ENCODE measurements around the gene TSC22D1.
"Not testable (repeated sequence)": the region's sequence is repeated elsewhere in the genome, so short reads cannot be mapped to it uniquely, and the experiment has no call there.

The TSC22D1 gene

DNA sequence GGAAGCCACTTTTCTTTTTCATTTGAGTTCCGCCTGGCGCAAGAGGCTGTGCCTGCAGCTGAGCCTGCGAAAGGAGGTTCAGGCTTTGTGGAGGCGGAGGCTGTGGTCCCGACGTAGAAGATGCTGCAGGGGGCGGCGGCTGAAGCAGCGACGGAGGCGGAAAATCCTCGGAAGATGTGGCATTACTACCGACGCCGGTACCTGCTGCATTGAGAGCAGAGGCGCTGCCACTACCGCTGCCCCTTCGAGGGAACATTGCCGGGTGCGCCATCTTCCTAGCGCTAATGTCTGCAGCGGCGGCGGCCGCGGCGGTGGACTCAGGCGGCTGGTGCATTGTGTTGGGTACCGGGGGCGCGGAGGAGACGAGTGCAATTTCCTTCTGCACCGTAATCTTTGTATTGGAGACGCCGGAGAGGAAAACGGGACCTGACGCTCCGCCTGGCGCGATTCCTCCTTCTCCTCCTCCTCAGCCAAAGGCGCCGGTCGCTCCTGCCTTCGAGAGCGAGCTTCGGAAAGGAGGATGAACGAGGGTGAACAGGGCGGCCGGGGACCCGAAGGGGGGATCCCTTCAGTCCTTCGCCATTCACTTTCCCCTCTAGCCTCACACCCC is at the start of gene TSC22D1:
Gene TSC22D1, minus strand, starts transcription at position 590 of the 610 bp plus-strand sequence. Its CDS starts 256 bp downstream, at position 334.
- in situ Hi-C loops (cut with HindIII; ENCODE audit: low pct_ligation_motif_present, low pct_unique_long_range_greater_than_20kb, low sequenced_read_pairs) = no loop called here
- peak; percentile 33 for DNase-seq

GRCh38 chr13:44622708-44623107 is 46.6 kb upstream of the TSC22D1 start:
- DNase-seq = no peak
- in situ Hi-C loops (cut with HindIII; ENCODE audit: low pct_ligation_motif_present, low pct_unique_long_range_greater_than_20kb, low sequenced_read_pairs) = no loop called here

DNA sequence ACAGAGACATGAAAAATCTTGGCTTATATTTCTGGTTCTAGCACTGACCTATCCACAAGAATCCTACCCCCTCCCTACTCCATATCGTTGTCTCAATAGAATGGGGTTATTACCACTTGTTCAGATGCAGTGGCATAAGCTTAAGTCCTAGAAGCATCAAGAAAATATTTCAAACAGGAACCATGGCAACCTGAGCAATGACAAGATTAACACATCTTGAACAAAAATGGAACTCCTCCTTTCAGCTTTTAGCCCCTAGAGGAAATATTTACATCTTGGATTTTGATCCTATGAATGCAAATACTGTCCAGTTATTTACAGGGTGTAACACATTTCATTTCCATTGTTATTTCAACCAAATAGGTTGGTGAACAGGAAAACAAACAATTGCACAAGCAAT is 46.1 kb upstream of the TSC22D1 start:
- no peak for DNase-seq
- in situ Hi-C loops (cut with HindIII; ENCODE audit: low pct_ligation_motif_present, low pct_unique_long_range_greater_than_20kb, low sequenced_read_pairs) = no loop called here

GRCh38 chr13:44620057-44620456 is 43.9 kb upstream of the TSC22D1 start:
- in situ Hi-C loops (cut with HindIII; ENCODE audit: low pct_ligation_motif_present, low pct_unique_long_range_greater_than_20kb, low sequenced_read_pairs) = no loop called here
- peak; percentile 33 for DNase-seq

- no peak for DNase-seq
These were observed 43.5 kb upstream of the TSC22D1 start for GRCh38 chr13:44619651-44620050.

GRCh38 chr13:44618326-44618725 is 42.2 kb upstream of the TSC22D1 start:
- no peak for DNase-seq
- in situ Hi-C loops (cut with HindIII; ENCODE audit: low pct_ligation_motif_present, low pct_unique_long_range_greater_than_20kb, low sequenced_read_pairs) = no loop called here

More at GRCh38 chr13:44619651-44620050, 43.5 kb upstream of the TSC22D1 start:
- in situ Hi-C loops (cut with HindIII; ENCODE audit: low pct_ligation_motif_present, low pct_unique_long_range_greater_than_20kb, low sequenced_read_pairs) = no loop called here

DNA sequence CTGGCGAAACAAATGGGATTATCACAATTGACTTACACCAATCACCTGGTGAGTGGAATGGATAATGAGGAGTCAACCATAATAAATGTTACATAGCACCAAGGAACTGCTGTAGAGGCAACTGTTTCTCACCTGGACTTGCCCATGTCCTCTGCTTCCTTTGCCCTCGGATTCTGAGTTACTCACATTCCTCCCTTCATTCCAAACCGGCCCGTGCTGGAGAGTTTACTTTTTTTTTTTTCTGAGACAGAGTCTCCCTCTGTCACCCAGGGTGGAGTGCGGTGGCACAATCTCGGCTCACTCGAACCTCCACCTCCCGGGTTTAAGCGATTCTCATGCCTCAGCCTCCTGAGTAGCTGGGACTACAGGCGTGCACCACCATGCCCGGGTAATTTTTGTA is 41.5 kb upstream of the TSC22D1 start:
- no peak for DNase-seq
- in situ Hi-C loops (cut with HindIII; ENCODE audit: low pct_ligation_motif_present, low pct_unique_long_range_greater_than_20kb, low sequenced_read_pairs) = no loop called here

DNA sequence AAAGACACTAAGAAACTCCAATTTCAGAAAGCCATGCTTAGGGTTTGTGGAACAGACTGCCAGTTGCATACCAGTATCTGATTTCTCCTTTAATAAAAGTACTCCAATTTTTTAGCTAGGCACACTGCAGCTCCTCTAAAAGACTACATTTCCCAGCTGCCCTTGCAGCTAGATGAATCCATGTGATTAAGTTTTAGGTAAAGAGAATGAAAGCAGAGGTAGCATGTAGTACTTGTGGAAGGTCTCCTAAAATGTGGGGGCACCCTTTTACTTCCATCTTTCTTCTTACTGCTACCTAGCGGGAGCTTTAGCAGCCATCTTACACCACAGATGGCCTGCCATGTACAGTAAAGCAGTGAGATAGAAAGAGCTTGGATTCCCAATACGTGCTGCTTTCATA is 33.0 kb upstream of the TSC22D1 start:
- in situ Hi-C loops (cut with HindIII; ENCODE audit: low pct_ligation_motif_present, low pct_unique_long_range_greater_than_20kb, low sequenced_read_pairs) = no loop called here
- DNase-seq = no peak

GRCh38 chr13:44605721-44606120 is 29.6 kb upstream of the TSC22D1 start:
- DNase-seq = no peak
- in situ Hi-C loops (cut with HindIII; ENCODE audit: low pct_ligation_motif_present, low pct_unique_long_range_greater_than_20kb, low sequenced_read_pairs) = no loop called here

DNA sequence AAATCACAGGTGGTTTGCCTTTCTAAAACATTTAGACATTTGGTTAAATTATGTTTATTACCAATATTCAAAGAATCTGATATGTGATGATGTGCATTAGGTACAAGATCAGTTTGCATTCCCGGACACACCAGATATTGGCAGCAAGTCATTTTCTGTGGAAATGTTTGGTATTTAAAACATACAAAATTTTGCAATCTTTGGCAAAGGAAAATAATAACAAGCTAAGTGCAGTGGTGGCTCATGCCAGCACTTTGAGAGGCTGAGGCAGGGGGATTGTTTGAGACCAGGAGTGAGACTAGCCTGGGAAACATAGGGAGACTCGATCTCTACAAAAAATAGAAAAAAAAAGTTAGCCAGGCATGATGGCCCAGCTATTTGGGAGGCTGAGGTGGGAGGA is 29.1 kb upstream of the TSC22D1 start:
- in situ Hi-C loops (cut with HindIII; ENCODE audit: low pct_ligation_motif_present, low pct_unique_long_range_greater_than_20kb, low sequenced_read_pairs) = no loop called here

GRCh38 chr13:44601586-44601985 is 25.5 kb upstream of the TSC22D1 start:
- in situ Hi-C loops (cut with HindIII; ENCODE audit: low pct_ligation_motif_present, low pct_unique_long_range_greater_than_20kb, low sequenced_read_pairs) = no loop called here
- DNase-seq = no peak

More for the DNA sequence above, 29.1 kb upstream of the TSC22D1 start:
- no peak for DNase-seq

DNA sequence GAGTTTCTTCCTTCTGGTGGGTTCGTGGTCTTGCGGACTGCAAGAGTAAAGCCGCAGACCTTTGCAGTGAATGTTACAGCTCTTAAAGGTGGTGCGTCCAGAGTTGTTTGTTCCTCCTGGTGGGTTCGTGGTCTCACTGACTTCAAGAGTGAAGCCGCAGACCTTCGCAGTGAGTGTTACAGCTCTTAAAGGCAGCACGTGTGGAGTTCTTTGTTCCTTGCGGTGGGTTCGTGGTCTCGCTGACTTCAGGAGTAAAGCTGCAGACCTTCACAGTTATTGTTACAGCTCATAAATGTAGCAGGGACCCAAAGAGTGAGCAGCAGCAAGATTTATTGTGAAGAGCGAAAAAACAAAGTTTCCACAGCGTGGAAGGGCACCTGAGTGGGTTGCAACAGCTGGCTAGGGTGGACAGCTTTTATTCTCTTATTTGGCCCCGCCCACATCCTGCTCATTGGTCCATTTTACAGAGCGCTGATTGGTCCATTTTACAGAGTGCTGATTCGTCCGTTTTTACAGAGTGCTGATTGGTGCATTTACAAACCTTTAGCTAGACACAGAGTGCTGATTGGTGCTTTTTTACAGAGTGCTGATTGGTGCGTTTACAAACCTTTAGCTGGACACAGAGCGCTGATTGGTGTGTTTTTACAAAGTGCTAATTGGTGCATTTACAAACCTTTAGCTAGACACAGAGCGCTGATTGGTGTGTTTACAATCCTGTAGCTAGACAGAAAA is 17.9 kb upstream of the TSC22D1 start:
- in situ Hi-C loops (cut with HindIII; ENCODE audit: low pct_ligation_motif_present, low pct_unique_long_range_greater_than_20kb, low sequenced_read_pairs); DNase-seq: not testable (repeated sequence)

DNA sequence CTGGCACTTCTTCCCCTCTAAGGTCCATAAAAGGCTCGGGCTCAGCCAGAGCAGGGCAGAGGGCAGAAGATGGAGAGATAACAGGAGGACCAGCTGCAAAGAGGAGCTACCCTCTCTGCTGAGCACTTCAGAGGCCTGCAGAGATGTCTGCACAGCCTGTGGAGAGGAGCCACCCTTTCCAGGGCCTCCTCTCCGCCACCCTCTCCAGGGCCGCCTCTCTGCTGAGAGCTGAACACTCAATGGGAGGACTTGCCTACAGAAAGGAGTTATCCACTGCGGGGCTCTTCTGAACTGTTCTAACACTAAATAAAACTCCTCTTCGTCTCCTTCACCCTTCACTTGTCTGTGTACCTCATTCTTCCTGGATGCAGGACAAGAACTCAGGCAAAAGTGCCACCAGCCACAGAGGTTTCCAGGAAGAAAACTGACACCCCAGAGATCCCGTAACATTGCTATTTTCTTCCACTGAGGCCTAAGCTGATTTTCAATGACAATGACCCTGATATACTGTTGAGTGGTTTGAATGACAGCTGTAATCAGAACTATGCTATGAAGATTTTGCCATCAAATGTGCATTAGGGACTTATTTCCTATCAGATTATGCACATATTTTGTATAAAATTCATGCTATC is 16.2 kb upstream of the TSC22D1 start:
- DNase-seq = no peak

DNA sequence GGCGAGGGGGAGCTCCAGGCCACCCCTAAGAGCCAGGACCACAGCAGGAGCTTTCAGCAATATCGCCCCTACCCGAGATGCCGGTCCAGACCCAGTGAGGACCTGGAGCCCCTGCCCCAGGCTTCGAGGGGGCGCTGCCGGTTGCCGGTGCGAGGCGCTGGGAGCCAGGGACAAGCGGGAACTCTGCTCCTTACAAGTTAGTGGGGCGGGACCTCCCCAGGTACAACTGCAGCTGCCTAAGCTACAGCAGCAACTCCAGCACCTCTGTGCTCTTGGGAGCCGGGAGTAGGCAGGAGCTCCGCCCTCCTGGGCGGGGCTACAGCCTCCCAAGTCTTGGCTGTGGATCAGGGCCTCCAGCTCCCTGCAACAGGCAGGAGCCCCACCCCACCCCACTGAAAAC is 15.2 kb upstream of the TSC22D1 start:
- in situ Hi-C loops (cut with HindIII; ENCODE audit: low pct_ligation_motif_present, low pct_unique_long_range_greater_than_20kb, low sequenced_read_pairs) = no loop called here
- no peak for DNase-seq

More for the DNA sequence above, 16.2 kb upstream of the TSC22D1 start:
- in situ Hi-C loops (cut with HindIII; ENCODE audit: low pct_ligation_motif_present, low pct_unique_long_range_greater_than_20kb, low sequenced_read_pairs) = no loop called here

DNA sequence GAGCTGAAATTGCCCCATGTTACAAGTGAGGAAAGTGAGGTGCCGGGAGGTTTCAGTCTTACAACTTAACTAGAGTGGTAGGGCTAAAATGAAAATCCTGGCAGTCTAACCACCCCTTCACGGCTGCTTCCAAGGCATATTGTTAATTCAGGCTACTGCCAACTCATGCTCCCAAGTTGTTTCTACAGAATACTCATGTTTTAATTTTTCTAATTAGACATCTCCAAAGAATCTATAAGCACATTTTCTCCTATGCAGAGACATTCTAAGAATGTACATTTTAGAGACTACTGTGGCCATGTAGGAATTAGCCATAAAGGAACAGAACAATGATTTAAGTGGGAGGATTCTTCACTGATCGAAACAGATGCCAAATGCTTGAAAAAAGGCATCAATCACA is 7.0 kb upstream of the TSC22D1 start:
- no peak for DNase-seq
- in situ Hi-C loops (cut with HindIII; ENCODE audit: low pct_ligation_motif_present, low pct_unique_long_range_greater_than_20kb, low sequenced_read_pairs) = no loop called here

DNA sequence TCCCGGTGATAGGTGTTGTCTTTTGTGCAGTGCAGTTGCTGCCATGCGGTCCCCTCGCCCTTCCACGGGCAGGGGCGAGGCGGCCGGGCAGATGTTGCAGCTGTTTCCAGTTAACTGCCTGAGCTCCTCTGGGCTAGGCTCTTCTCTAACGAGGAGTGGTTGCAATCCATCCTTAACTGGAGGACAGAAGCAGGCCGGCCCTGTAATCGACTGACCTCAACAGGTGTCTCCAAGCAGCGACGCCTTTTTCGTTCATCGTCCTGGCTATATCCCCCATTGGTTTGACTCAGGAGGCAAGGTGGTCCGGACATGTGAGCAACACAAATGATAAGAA is 1.9 kb upstream of the TSC22D1 start:
- in situ Hi-C loops (cut with HindIII; ENCODE audit: low pct_ligation_motif_present, low pct_unique_long_range_greater_than_20kb, low sequenced_read_pairs) = no loop called here
- no peak for DNase-seq

- peak; percentile 93 for DNase-seq
- in situ Hi-C loops (cut with HindIII; ENCODE audit: low pct_ligation_motif_present, low pct_unique_long_range_greater_than_20kb, low sequenced_read_pairs) = no loop called here
These were observed 1.3 kb upstream of the TSC22D1 start for GRCh38 chr13:44577236-44578066.

- in situ Hi-C loops (cut with HindIII; ENCODE audit: low pct_ligation_motif_present, low pct_unique_long_range_greater_than_20kb, low sequenced_read_pairs) = no loop called here
- no peak for DNase-seq
These were observed 463 bp upstream of the TSC22D1 start for GRCh38 chr13:44576351-44577235.
